ENCODE measurements around the gene PEX3. TPM values are rescaled to one million over a fixed set of nuclear protein-coding genes. Genes with fewer than 3 reads are reported as not detected.

Gene PEX3
- polyA plus RNA-seq, 2 donors = 16.5 to 18.3 TPM

DNA sequence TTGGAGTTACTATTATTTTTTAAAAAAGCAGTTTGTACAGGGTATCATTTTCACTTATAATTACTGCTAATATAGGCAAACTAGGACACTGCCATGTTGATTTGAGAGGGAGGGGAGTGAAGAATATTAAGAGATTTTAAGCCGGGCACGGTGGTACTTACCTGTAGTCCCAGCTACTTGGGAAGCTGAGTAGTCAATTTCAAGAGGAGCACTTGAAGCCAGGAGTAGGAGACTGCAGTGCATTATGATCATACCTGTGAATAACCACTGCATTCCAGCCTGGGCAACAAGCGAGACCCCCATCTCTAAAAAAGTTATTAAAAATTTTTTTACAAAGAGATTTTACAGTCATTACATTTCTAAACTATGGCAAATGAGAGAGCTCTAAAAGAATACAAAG lies 35.8 kb upstream of the PEX3 start:
- H3K4me3 ChIP-seq (ENCODE audit: low read depth in 1 of 2, low read length in 2 of 2) = no peak overlapping the region
- 92 to 94% methylated on average over 3 of the region's 3 CpGs for WGBS, 2 donors

DNA sequence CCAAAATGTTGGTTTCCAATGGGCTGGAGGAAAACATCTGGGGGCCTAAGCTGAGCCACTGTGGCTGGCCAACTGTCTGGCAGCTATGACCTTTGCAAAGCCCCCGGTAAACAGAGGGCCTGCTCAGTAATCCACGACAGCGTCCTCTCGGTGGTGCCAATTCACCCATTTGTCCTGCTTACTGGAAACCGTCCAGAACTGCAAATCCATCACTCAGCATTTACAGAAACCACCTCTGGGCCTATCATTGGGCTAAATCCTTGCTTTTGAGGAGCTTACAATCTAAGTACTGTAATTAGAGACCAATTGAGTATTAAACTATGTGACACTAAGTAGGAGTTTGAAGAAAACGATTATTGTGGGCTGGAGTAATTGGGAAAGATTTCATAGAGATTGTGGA lies 31.1 kb upstream of the PEX3 start:
- 78 to 83% methylated on average over 6 of the region's 6 CpGs for WGBS, 2 donors
- Histone ChIP-seq H3K4me1 (ENCODE audit: control insufficient read depth in 2 of 2, insufficient read depth in 2 of 2, low read length in 1 of 2) (no peaks in the 10 kb centered on the region), H3K9me3 (ENCODE audit: control insufficient read depth in 2 of 2, insufficient read depth in 1 of 2, low read depth in 1 of 2, low read length in 1 of 2) (no peaks in the 10 kb centered on the region), H3K36me3 (ENCODE audit: control insufficient read depth in 2 of 2, insufficient read depth in 2 of 2, low read length in 1 of 2) (no peaks in the 10 kb centered on the region), H3K4me3 (ENCODE audit: low read depth in 1 of 2, low read length in 2 of 2) (no peak overlapping the region), H3K27me3 (ENCODE audit: control insufficient read depth in 1 of 2, insufficient read depth in 2 of 2, low read length in 2 of 2) (no peaks in the 10 kb centered on the region), H3K27ac (ENCODE audit: low read depth in 2 of 2, low read length in 1 of 2) (no peak overlapping the region)

More for the DNA sequence above, 35.8 kb upstream of the PEX3 start:
- no peak overlapping the region for H3K27ac ChIP-seq (ENCODE audit: low read depth in 2 of 2, low read length in 1 of 2)
- no peaks in the 10 kb centered on the region for H3K36me3 ChIP-seq (ENCODE audit: control insufficient read depth in 2 of 2, insufficient read depth in 2 of 2, low read length in 1 of 2)
- H3K4me1 ChIP-seq (ENCODE audit: control insufficient read depth in 2 of 2, insufficient read depth in 2 of 2, low read length in 1 of 2) = no peaks in the 10 kb centered on the region
- no peaks in the 10 kb centered on the region for H3K9me3 ChIP-seq (ENCODE audit: control insufficient read depth in 2 of 2, insufficient read depth in 1 of 2, low read depth in 1 of 2, low read length in 1 of 2)
- H3K27me3 ChIP-seq (ENCODE audit: control insufficient read depth in 1 of 2, insufficient read depth in 2 of 2, low read length in 2 of 2) = no peaks in the 10 kb centered on the region

DNA sequence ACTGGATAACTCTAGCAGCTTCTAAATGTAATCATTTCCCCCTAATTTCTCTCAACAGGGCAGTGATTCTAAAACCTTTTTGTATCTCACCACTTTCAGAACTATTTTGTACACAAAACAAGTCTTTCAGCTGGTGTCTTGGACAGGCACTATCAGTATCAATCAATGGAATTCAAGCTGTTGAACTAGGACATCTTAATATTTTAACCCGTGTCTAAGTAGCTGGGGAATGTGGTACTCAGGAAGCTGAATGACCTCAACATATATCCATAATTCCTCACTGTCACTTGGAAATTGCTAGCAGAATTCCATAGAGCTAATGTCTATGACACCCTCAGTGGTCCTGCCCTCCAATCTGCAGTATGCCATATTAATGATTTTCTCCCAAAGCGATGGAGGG lies 24.6 kb upstream of the PEX3 start:
- H3K4me3 ChIP-seq (ENCODE audit: low read depth in 1 of 2, low read length in 2 of 2) = no peak overlapping the region
- H3K4me1 ChIP-seq (ENCODE audit: control insufficient read depth in 2 of 2, insufficient read depth in 2 of 2, low read length in 1 of 2) = no peaks in the 10 kb centered on the region
- H3K27ac ChIP-seq (ENCODE audit: low read depth in 2 of 2, low read length in 1 of 2) = no peak overlapping the region
- whole genome bisulfite sequencing, 2 donors = 81% methylated on average over 2 of the region's 2 CpGs
- no peaks in the 10 kb centered on the region for H3K27me3 ChIP-seq (ENCODE audit: control insufficient read depth in 1 of 2, insufficient read depth in 2 of 2, low read length in 2 of 2)
- peaks cover 0 to 2% of the 10 kb centered on the region in 2 donors for H3K36me3 ChIP-seq (ENCODE audit: control insufficient read depth in 2 of 2, insufficient read depth in 2 of 2, low read length in 1 of 2)
- H3K9me3 ChIP-seq (ENCODE audit: control insufficient read depth in 2 of 2, insufficient read depth in 1 of 2, low read depth in 1 of 2, low read length in 1 of 2) = no peaks in the 10 kb centered on the region

DNA sequence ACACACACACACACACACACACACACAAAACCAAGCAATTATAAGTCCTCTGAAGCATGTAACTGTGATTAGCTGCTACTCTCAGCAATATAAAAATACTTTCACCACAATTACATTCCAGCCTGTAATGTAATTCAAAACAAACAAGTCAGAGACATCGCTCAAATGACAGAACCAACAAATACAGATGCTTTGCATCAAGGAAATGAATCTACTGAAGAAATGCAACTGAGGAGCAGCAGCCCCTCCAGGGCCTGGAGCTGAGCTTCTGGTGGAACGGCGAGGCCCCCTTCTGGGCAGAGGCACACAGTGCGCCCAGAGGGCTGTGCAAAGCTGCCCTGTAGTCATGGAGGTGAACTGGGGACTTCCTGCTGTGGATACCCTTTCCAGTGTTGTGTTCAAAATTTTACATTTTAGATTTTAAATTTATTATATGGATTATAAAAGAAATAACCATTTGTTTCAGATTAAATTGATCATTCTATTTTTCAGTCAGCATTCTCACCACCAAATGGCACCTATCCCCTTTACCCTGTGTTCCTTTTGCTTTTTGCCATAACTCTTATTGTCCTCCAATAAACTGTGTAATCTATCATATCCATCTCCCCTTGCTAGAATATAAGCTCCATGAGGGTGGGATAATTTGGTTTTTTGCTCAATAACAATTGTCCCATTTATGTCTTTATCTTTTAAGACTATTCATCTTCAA lies 23.3 kb upstream of the PEX3 start:
- Histone ChIP-seq H3K4me1 (ENCODE audit: control insufficient read depth in 2 of 2, insufficient read depth in 2 of 2, low read length in 1 of 2) (no peaks in the 10 kb centered on the region), H3K27me3 (ENCODE audit: control insufficient read depth in 1 of 2, insufficient read depth in 2 of 2, low read length in 2 of 2) (no peaks in the 10 kb centered on the region), H3K36me3 (ENCODE audit: control insufficient read depth in 2 of 2, insufficient read depth in 2 of 2, low read length in 1 of 2) (peaks cover 0 to 2% of the 10 kb centered on the region in 2 donors), H3K27ac (ENCODE audit: low read depth in 2 of 2, low read length in 1 of 2) (no peak overlapping the region), H3K4me3 (ENCODE audit: low read depth in 1 of 2, low read length in 2 of 2) (no peak overlapping the region), H3K9me3 (ENCODE audit: control insufficient read depth in 2 of 2, insufficient read depth in 1 of 2, low read depth in 1 of 2, low read length in 1 of 2) (no peaks in the 10 kb centered on the region)
- 15 to 29% methylated on average over 4 of the region's 4 CpGs for WGBS, 2 donors

DNA sequence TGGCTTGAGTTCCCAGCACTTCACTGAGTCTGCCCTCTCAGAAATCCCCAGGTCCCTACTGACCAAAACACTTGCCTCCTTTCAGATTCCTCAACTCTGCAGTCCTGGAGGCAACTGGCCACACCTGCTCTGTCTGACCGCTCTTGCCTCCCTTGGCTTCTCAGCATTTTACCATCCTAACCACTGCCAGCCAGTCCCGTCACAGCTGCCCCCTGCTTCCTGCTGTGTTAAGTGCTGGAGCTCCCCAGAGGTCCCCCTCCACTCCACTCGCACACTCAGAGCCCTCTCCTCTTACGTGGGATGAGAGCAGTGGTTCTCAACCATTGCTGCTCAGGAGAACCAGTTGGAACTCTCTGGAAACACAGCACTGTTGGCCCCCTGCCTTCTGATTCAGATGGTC lies 20.6 kb upstream of the PEX3 start:
- Histone ChIP-seq H3K4me1 (ENCODE audit: control insufficient read depth in 2 of 2, insufficient read depth in 2 of 2, low read length in 1 of 2) (no peaks in the 10 kb centered on the region), H3K9me3 (ENCODE audit: control insufficient read depth in 2 of 2, insufficient read depth in 1 of 2, low read depth in 1 of 2, low read length in 1 of 2) (no peaks in the 10 kb centered on the region), H3K27ac (ENCODE audit: low read depth in 2 of 2, low read length in 1 of 2) (no peak overlapping the region), H3K27me3 (ENCODE audit: control insufficient read depth in 1 of 2, insufficient read depth in 2 of 2, low read length in 2 of 2) (no peaks in the 10 kb centered on the region), H3K36me3 (ENCODE audit: control insufficient read depth in 2 of 2, insufficient read depth in 2 of 2, low read length in 1 of 2) (peaks cover 0 to 2% of the 10 kb centered on the region in 2 donors), H3K4me3 (ENCODE audit: low read depth in 1 of 2, low read length in 2 of 2) (no peak overlapping the region)
- 92 to 97% methylated on average over 4 of the region's 4 CpGs for WGBS, 2 donors

DNA sequence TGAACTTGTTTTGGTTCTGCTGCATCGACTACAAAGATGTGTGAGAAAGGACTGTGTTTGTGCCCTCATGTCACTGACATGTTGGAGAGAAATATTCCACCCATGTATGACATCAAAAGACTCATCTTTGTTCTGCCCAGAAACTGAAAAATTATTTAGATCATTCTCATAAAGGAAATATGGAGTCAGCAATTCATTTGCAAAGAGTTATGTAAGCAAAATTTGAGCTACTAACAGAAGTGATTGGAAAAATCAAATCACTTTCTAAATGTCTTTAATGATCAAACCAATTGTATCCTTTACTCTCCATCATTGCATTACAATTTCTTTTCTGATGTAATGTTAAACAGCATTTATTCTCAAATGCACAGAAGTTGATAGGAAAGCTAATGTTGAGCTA lies 19.4 kb upstream of the PEX3 start:
- H3K27ac ChIP-seq (ENCODE audit: low read depth in 2 of 2, low read length in 1 of 2) = no peak overlapping the region
- 51 to 61% methylated on average over 1 of the region's 1 CpG for WGBS, 2 donors
- peaks cover 0 to 2% of the 10 kb centered on the region in 2 donors for H3K36me3 ChIP-seq (ENCODE audit: control insufficient read depth in 2 of 2, insufficient read depth in 2 of 2, low read length in 1 of 2)

DNA sequence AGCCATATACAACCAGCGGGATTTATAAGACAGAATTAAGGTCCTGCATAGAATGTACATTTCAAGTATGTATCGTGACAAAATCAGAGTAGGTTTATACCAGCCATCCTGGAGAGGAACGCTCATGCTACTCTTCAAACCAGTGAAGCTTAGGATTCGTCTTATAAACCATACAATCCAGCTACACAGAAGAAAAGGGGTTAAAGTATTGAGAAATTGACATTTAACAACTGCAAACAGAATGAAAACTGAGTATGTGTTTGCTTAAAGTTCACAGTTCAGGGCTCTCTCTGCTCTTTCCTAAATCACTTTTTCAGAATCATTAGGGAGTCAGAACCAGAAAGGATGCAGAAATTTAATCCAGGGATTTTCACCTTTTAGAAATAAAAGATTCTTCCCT lies 18.0 kb upstream of the PEX3 start:
- Histone ChIP-seq H3K9me3 (ENCODE audit: control insufficient read depth in 2 of 2, insufficient read depth in 1 of 2, low read depth in 1 of 2, low read length in 1 of 2) (no peaks in the 10 kb centered on the region), H3K4me1 (ENCODE audit: control insufficient read depth in 2 of 2, insufficient read depth in 2 of 2, low read length in 1 of 2) (no peaks in the 10 kb centered on the region), H3K4me3 (ENCODE audit: low read depth in 1 of 2, low read length in 2 of 2) (no peak overlapping the region), H3K27me3 (ENCODE audit: control insufficient read depth in 1 of 2, insufficient read depth in 2 of 2, low read length in 2 of 2) (no peaks in the 10 kb centered on the region), H3K27ac (ENCODE audit: low read depth in 2 of 2, low read length in 1 of 2) (no peak overlapping the region), H3K36me3 (ENCODE audit: control insufficient read depth in 2 of 2, insufficient read depth in 2 of 2, low read length in 1 of 2) (peaks cover 2% of the 10 kb centered on the region in 2 donors)
- WGBS, 2 donors = 96 to 98% methylated on average over 4 of the region's 4 CpGs

More for the DNA sequence above, 19.4 kb upstream of the PEX3 start:
- H3K4me3 ChIP-seq (ENCODE audit: low read depth in 1 of 2, low read length in 2 of 2) = no peak overlapping the region
- H3K4me1 ChIP-seq (ENCODE audit: control insufficient read depth in 2 of 2, insufficient read depth in 2 of 2, low read length in 1 of 2) = no peaks in the 10 kb centered on the region
- H3K9me3 ChIP-seq (ENCODE audit: control insufficient read depth in 2 of 2, insufficient read depth in 1 of 2, low read depth in 1 of 2, low read length in 1 of 2) = no peaks in the 10 kb centered on the region
- H3K27me3 ChIP-seq (ENCODE audit: control insufficient read depth in 1 of 2, insufficient read depth in 2 of 2, low read length in 2 of 2) = no peaks in the 10 kb centered on the region

DNA sequence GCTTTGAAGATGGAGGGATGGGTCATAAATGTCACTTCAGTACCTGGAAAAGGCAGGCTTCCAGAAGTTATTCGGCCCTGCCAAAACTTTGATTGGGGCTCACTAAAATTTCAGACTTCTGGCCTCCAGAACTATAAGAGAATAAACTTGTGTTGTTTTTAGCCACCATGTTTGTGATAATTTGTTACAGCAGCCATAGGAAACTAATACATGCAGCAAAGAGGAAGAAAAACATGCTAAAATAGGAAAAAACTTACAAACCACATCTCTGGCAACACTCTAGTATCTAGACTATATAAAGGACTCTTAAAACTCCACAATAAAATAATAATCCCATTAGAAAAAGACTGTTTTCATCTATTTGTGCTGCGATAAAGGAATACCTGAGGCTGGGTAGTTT lies 9.6 kb upstream of the PEX3 start:
- Histone ChIP-seq H3K27ac (ENCODE audit: low read depth in 2 of 2, low read length in 1 of 2) (no peak overlapping the region), H3K4me3 (ENCODE audit: low read depth in 1 of 2, low read length in 2 of 2) (no peak overlapping the region), H3K27me3 (ENCODE audit: control insufficient read depth in 1 of 2, insufficient read depth in 2 of 2, low read length in 2 of 2) (no peaks in the 10 kb centered on the region), H3K9me3 (ENCODE audit: control insufficient read depth in 2 of 2, insufficient read depth in 1 of 2, low read depth in 1 of 2, low read length in 1 of 2) (no peaks in the 10 kb centered on the region), H3K36me3 (ENCODE audit: control insufficient read depth in 2 of 2, insufficient read depth in 2 of 2, low read length in 1 of 2) (peaks cover 0 to 2% of the 10 kb centered on the region in 2 donors), H3K4me1 (ENCODE audit: control insufficient read depth in 2 of 2, insufficient read depth in 2 of 2, low read length in 1 of 2) (no peaks in the 10 kb centered on the region)
- whole genome bisulfite sequencing, 2 donors = 93 to 98% methylated on average over 2 of the region's 2 CpGs

DNA sequence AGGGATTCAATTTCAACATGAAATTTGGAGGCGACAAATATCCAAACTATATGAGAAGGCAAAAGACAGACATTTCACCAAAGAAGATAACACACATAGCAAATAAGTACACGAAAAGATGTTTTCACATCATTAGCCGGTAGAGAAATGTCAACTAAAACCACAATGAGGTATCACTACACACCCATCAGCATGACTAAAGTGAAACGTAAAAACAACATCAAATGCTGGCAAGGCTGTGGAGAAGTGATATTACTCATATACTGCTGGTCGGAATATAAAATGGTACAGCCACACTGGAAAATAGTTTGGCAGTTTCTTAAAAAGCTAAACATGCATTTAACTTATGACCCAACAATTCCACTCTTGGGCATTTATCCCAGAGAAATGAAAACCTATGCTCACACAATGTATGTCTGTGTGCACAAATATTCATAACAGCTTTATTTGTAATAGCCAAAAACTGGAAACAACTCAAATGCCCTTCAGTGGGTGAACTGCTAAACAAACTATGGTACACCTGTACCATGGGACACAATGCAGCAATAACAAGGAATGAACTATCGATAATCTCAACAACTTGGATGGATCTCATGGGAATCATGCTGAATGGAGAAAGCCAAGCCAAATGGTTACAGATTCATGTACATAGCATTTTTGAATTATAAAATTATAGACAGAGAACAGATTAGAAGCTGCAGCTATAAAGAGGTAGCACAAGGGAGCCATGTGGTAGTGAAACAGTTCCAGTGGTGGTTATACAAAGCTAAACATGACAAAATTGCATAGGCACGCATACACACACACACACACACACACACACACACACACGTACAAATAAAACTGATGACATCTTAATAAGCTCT lies 8.7 kb upstream of the PEX3 start:
- H3K4me3 ChIP-seq (ENCODE audit: low read depth in 1 of 2, low read length in 2 of 2) = no peak overlapping the region
- H3K27me3 ChIP-seq (ENCODE audit: control insufficient read depth in 1 of 2, insufficient read depth in 2 of 2, low read length in 2 of 2) = no peaks in the 10 kb centered on the region
- 80 to 82% methylated on average over 8 of the region's 8 CpGs for WGBS, 2 donors
- no peaks in the 10 kb centered on the region for H3K9me3 ChIP-seq (ENCODE audit: control insufficient read depth in 2 of 2, insufficient read depth in 1 of 2, low read depth in 1 of 2, low read length in 1 of 2)
- H3K36me3 ChIP-seq (ENCODE audit: control insufficient read depth in 2 of 2, insufficient read depth in 2 of 2, low read length in 1 of 2) = no peaks in the 10 kb centered on the region
- no peaks in the 10 kb centered on the region for H3K4me1 ChIP-seq (ENCODE audit: control insufficient read depth in 2 of 2, insufficient read depth in 2 of 2, low read length in 1 of 2)
- H3K27ac ChIP-seq (ENCODE audit: low read depth in 2 of 2, low read length in 1 of 2) = no peak overlapping the region

Data from esophagus (tissue), 2 donors.